WTC11 (cell line): Measurements from ENCODE around the gene KCMF1. TPM values are rescaled to one million over a fixed set of nuclear protein-coding genes. Genes with fewer than 3 reads are reported as not detected.

ENCODE experiments used
- ATF2 ChIP-seq: sonication (generic); formaldehyde crosslinking; IDR thresholded peaks from 2 replicates; pipeline ENCODE4 v1.8.1; 2022; ENCODE audit warnings: low read depth, missing genetic modification reagents, borderline replicate concordance
- ATF3 ChIP-seq: sonication (generic); formaldehyde crosslinking; conservative IDR thresholded peaks from 2 replicates; pipeline ENCODE4 v1.8.1; 2022; ENCODE audit warnings: mild to moderate bottlenecking, missing genetic modification reagents
- E2F4 ChIP-seq: sonication (generic); formaldehyde crosslinking; IDR thresholded peaks from 2 replicates; pipeline ENCODE4 v1.8.1; 2022; ENCODE audit warnings: low read depth, mild to moderate bottlenecking, moderate library complexity, missing genetic modification reagents, borderline replicate concordance
- GRHL2 ChIP-seq: fragments of 250-450 bp; sonication (Bioruptor Pico); IDR thresholded peaks from 2 replicates; pipeline ENCODE4 v1.8.0; 2022; ENCODE audit warnings: mild to moderate bottlenecking, moderate library complexity; ENCODE audit not compliant: insufficient replicate concordance, severe bottlenecking
- GTF2I ChIP-seq: fragments of 250-450 bp; sonication (Bioruptor Pico); conservative IDR thresholded peaks from 2 replicates; pipeline ENCODE4 v1.4.0; 2021; ENCODE audit warnings: mild to moderate bottlenecking
- MYBL2 ChIP-seq: sonication (generic); formaldehyde crosslinking; IDR thresholded peaks from 2 replicates; pipeline ENCODE4 v1.8.1; 2023; ENCODE audit warnings: mild to moderate bottlenecking, moderate library complexity, missing genetic modification reagents
- NFE2L1 ChIP-seq: sonication (generic); formaldehyde crosslinking; IDR thresholded peaks from 2 replicates; pipeline ENCODE4 v1.8.1; 2023; ENCODE audit warnings: missing genetic modification reagents
- OVOL2 ChIP-seq: fragments of 250-450 bp; sonication (Bioruptor Pico); IDR thresholded peaks from 2 replicates; pipeline ENCODE4 v1.9.0; 2021; ENCODE audit warnings: mild to moderate bottlenecking, borderline replicate concordance
- PREB ChIP-seq: sonication (generic); formaldehyde crosslinking; IDR thresholded peaks from 2 replicates; pipeline ENCODE4 v1.8.1; 2022; ENCODE audit warnings: mild to moderate bottlenecking, missing genetic modification reagents, moderate library complexity, borderline replicate concordance
- SMAD4 ChIP-seq: sonication (generic); formaldehyde crosslinking; IDR thresholded peaks from 2 replicates; pipeline ENCODE4 v1.8.0; 2022; ENCODE audit warnings: mild to moderate bottlenecking, missing genetic modification reagents
- TCF7 ChIP-seq: sonication (generic); formaldehyde crosslinking; IDR thresholded peaks from 2 replicates; pipeline ENCODE4 v1.8.0; 2022; ENCODE audit warnings: mild to moderate bottlenecking, low read depth, missing genetic modification reagents, moderate library complexity
- TEAD1 ChIP-seq: sonication (generic); formaldehyde crosslinking; IDR thresholded peaks from 2 replicates; pipeline ENCODE4 v1.8.0; 2022; ENCODE audit warnings: mild to moderate bottlenecking, missing genetic modification reagents
- USF2 ChIP-seq: sonication (generic); formaldehyde crosslinking; IDR thresholded peaks from 2 replicates; pipeline ENCODE4 v1.8.1; 2023; ENCODE audit warnings: mild to moderate bottlenecking, missing genetic modification reagents, moderate library complexity
- ZBTB21 ChIP-seq: sonication (generic); formaldehyde crosslinking; IDR thresholded peaks from 2 replicates; pipeline ENCODE4 v1.8.1; 2023; ENCODE audit warnings: mild to moderate bottlenecking, missing genetic modification reagents, borderline replicate concordance
- ZNF121 ChIP-seq: sonication (generic); formaldehyde crosslinking; IDR thresholded peaks from 2 replicates; pipeline ENCODE4 v1.8.0; 2023; ENCODE audit warnings: missing genetic modification reagents
- ZNF281 ChIP-seq: sonication (generic); formaldehyde crosslinking; IDR thresholded peaks from 2 replicates; pipeline ENCODE4 v1.8.0; 2023; ENCODE audit warnings: mild to moderate bottlenecking, missing genetic modification reagents
- ZNF317 ChIP-seq: sonication (generic); formaldehyde crosslinking; IDR thresholded peaks from 2 replicates; pipeline ENCODE4 v1.8.1; 2023; ENCODE audit warnings: low read depth, mild to moderate bottlenecking, moderate library complexity, missing genetic modification reagents, borderline replicate concordance
- ZNF396 ChIP-seq: fragments of 250-450 bp; sonication (Bioruptor Pico); IDR thresholded peaks from 2 replicates; pipeline ENCODE4 v1.8.0; 2021; ENCODE audit warnings: mild to moderate bottlenecking, moderate library complexity, borderline replicate concordance
- ZNF512 ChIP-seq: sonication (generic); formaldehyde crosslinking; IDR thresholded peaks from 2 replicates; pipeline ENCODE4 v1.8.1; 2022; ENCODE audit warnings: missing genetic modification reagents, borderline replicate concordance
- ZNF671 ChIP-seq: fragments of 250-450 bp; sonication (Bioruptor Pico); IDR thresholded peaks from 2 replicates; pipeline ENCODE4 v1.8.0; 2021; ENCODE audit warnings: mild to moderate bottlenecking
- total RNA-seq: library from RNA; stranded (reverse); gene quantifications from 3 replicates; pipeline ENCODE4 v1.2.3, GENCODE V29; 2021
- TF ChIP-seq, protein P1 (sequence below): sonication (generic); formaldehyde crosslinking; IDR thresholded peaks from 2 replicates; pipeline ENCODE4 v1.8.0; 2023; ENCODE audit warnings: missing genetic modification reagents, mild to moderate bottlenecking, borderline replicate concordance
- TF ChIP-seq, protein P2 (sequence below): sonication (generic); formaldehyde crosslinking; IDR thresholded peaks from 2 replicates; pipeline ENCODE4 v1.8.1; 2023; ENCODE audit warnings: mild to moderate bottlenecking, moderate library complexity, missing genetic modification reagents

KCMF1 gene
- total RNA-seq, 1 experiment from 2014 or later: 117 TPM

GRCh38 chr2:84970210-84970867 lies 622 bp upstream of the KCMF1 start (continued):
- TF ChIP-seq TEAD1 (0 out of 2 replicates have a peak, but pooled peaks have one; percentile 13), TCF7 (peak; percentile 54; the same call in 1 of the 2 replicates), ATF3 (CRISPR knock-in tag) (no peak), ZNF317 (no peak), ZBTB21 (no peak), GTF2I (CRISPR knock-in tag) (no peak), MYBL2 (CRISPR knock-in tag) (peak; percentile 47; the same call in 1 of the 2 replicates), OVOL2 (CRISPR knock-in tag) (no peak), E2F4 (no peak), ZNF121 (no peak), ZNF671 (no peak), GRHL2 (CRISPR knock-in tag) (no peak), PREB (CRISPR knock-in tag) (no peak), ZNF396 (no peak), ZNF512 (CRISPR knock-in tag) (no peak), ATF2 (CRISPR knock-in tag) (no peak), SMAD4 (no peak), NFE2L1 (no peak), USF2 (CRISPR knock-in tag) (no peak), ZNF281 (CRISPR knock-in tag) (no peak)
- TF ChIP-seq, protein P1, sequence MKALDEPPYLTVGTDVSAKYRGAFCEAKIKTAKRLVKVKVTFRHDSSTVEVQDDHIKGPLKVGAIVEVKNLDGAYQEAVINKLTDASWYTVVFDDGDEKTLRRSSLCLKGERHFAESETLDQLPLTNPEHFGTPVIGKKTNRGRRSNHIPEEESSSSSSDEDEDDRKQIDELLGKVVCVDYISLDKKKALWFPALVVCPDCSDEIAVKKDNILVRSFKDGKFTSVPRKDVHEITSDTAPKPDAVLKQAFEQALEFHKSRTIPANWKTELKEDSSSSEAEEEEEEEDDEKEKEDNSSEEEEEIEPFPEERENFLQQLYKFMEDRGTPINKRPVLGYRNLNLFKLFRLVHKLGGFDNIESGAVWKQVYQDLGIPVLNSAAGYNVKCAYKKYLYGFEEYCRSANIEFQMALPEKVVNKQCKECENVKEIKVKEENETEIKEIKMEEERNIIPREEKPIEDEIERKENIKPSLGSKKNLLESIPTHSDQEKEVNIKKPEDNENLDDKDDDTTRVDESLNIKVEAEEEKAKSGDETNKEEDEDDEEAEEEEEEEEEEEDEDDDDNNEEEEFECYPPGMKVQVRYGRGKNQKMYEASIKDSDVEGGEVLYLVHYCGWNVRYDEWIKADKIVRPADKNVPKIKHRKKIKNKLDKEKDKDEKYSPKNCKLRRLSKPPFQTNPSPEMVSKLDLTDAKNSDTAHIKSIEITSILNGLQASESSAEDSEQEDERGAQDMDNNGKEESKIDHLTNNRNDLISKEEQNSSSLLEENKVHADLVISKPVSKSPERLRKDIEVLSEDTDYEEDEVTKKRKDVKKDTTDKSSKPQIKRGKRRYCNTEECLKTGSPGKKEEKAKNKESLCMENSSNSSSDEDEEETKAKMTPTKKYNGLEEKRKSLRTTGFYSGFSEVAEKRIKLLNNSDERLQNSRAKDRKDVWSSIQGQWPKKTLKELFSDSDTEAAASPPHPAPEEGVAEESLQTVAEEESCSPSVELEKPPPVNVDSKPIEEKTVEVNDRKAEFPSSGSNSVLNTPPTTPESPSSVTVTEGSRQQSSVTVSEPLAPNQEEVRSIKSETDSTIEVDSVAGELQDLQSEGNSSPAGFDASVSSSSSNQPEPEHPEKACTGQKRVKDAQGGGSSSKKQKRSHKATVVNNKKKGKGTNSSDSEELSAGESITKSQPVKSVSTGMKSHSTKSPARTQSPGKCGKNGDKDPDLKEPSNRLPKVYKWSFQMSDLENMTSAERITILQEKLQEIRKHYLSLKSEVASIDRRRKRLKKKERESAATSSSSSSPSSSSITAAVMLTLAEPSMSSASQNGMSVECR (CRISPR knock-in tag): 0 out of 2 replicates have a peak, but pooled peaks have one; percentile 61
- TF ChIP-seq, protein P2, sequence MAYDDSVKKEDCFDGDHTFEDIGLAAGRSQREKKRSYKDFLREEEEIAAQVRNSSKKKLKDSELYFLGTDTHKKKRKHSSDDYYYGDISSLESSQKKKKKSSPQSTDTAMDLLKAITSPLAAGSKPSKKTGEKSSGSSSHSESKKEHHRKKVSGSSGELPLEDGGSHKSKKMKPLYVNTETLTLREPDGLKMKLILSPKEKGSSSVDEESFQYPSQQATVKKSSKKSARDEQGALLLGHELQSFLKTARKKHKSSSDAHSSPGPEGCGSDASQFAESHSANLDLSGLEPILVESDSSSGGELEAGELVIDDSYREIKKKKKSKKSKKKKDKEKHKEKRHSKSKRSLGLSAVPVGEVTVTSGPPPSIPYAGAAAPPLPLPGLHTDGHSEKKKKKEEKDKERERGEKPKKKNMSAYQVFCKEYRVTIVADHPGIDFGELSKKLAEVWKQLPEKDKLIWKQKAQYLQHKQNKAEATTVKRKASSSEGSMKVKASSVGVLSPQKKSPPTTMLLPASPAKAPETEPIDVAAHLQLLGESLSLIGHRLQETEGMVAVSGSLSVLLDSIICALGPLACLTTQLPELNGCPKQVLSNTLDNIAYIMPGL (CRISPR knock-in tag): 0 out of 2 replicates have a peak, but pooled peaks have one; percentile 45
